Transverse colon (tissue), 3 donors: ENCODE data around the gene SUOX.

Experiments
- EP300 ChIP-seq: sonication (generic); formaldehyde crosslinking; IDR thresholded peaks from one replicate; pipeline ENCODE4 v1.6.1; 2017; ENCODE audit warnings: antibody characterized with exemption, low read depth
- TF ChIP-seq, protein P1 (sequence below), 5 experiments: fragments of 200-600 bp in 3 of 5; fragments of 450-650 bp in 2 of 5; sonication (generic) in 3 of 5; IDR thresholded peaks; 1 replicate in 2 of 5; 2 replicates in 3 of 5; pipeline ENCODE4 v1.5.1; 2016 to 2017; ENCODE audit warnings: antibody characterized with exemption in 5 of 5, inconsistent platforms in 3 of 5, mild to moderate bottlenecking in 2 of 5, moderate library complexity in 1 of 5

GRCh38 chr12:55965240-55965639, 31.8 kb upstream of the SUOX start:
- TF ChIP-seq EP300, result no peak
- TF ChIP-seq, protein P1, sequence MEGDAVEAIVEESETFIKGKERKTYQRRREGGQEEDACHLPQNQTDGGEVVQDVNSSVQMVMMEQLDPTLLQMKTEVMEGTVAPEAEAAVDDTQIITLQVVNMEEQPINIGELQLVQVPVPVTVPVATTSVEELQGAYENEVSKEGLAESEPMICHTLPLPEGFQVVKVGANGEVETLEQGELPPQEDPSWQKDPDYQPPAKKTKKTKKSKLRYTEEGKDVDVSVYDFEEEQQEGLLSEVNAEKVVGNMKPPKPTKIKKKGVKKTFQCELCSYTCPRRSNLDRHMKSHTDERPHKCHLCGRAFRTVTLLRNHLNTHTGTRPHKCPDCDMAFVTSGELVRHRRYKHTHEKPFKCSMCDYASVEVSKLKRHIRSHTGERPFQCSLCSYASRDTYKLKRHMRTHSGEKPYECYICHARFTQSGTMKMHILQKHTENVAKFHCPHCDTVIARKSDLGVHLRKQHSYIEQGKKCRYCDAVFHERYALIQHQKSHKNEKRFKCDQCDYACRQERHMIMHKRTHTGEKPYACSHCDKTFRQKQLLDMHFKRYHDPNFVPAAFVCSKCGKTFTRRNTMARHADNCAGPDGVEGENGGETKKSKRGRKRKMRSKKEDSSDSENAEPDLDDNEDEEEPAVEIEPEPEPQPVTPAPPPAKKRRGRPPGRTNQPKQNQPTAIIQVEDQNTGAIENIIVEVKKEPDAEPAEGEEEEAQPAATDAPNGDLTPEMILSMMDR (IDR thresholded peaks at IDR 0.05), result no peak
